ENCODE data around the gene CCS. TPM values are rescaled to one million over a fixed set of nuclear protein-coding genes. Genes with fewer than 3 reads are reported as not detected.
"Not testable (repeated sequence)": the region's sequence is repeated elsewhere in the genome, so short reads cannot be mapped to it uniquely, and the experiment has no call there.

The CCS gene, protein sequence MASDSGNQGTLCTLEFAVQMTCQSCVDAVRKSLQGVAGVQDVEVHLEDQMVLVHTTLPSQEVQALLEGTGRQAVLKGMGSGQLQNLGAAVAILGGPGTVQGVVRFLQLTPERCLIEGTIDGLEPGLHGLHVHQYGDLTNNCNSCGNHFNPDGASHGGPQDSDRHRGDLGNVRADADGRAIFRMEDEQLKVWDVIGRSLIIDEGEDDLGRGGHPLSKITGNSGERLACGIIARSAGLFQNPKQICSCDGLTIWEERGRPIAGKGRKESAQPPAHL
- 10 to 100 TPM; 16.9 to 31.7 (median 17.5) TPM for total RNA-seq
- 100 to 1,000 TPM; 114 to 125 TPM for polyA plus RNA-seq

DNA sequence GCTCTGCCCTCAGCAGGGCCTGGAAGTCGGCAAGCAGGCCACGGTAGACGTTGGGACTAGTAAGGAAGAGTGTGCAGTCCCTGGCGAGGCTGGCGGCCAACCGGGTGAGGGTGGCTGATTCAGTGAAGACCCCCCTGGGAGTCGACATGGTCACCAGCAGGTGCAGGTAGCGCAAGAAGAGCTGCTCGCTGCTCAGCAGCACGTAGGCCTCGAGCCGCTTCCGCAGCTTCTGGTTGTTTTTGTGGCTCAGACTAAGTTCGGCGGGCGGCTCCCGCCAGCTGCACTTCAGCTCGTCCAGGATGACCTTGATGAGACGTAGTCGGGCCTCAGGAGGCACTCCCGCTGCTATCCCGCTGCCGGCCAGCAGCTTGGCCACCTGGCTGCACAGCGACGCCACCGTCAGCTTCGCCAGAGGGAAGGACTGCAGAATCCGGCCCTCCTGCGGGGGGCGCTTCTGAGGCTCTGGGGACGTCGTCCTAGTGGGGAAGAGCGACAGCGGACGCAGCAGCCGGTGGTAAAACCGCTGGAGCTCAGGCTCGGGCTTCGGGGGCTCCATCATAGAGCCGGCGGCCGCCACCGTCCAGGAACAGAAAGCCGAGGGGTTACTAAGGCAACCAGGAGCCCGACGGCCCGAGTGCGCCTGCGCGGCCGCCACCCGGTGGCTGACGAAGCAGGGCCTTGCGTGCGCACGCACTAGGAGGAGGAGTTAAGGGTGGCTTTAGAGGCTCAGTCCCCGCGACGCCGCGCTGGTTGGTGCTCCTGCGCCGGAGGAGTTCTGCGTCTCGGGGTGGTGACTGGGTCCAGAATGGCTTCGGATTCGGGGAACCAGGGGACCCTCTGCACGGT is at the start of gene CCS, which contains the start of gene CCDC87:
TSS of gene CCS (plus strand) at position 729 of the 846 bp plus-strand sequence. CDS start at position 806, 77 bp downstream.
TSS of gene CCDC87 (minus strand) at position 607 of the 846 bp plus-strand sequence. CDS start at position 559, 48 bp downstream.
- peaks cover 0 to 11% (median 4%) of the 10 kb centered on the region in 3 donors for H3K4me1 ChIP-seq
- intact Hi-C loops (cut with DNase I): no loop called here
- no peaks in the 10 kb centered on the region for H3K9me3 ChIP-seq
- WGBS, 2 donors: 15 to 16% methylated on average over 68 of the region's 68 CpGs
- ATAC-seq: peak; percentile 96 to 99 (median 98)
- DNase-seq: peak; percentile 97 to 100 (median 98)
- FAIRE-seq: no peak
- TF ChIP-seq, protein P1, sequence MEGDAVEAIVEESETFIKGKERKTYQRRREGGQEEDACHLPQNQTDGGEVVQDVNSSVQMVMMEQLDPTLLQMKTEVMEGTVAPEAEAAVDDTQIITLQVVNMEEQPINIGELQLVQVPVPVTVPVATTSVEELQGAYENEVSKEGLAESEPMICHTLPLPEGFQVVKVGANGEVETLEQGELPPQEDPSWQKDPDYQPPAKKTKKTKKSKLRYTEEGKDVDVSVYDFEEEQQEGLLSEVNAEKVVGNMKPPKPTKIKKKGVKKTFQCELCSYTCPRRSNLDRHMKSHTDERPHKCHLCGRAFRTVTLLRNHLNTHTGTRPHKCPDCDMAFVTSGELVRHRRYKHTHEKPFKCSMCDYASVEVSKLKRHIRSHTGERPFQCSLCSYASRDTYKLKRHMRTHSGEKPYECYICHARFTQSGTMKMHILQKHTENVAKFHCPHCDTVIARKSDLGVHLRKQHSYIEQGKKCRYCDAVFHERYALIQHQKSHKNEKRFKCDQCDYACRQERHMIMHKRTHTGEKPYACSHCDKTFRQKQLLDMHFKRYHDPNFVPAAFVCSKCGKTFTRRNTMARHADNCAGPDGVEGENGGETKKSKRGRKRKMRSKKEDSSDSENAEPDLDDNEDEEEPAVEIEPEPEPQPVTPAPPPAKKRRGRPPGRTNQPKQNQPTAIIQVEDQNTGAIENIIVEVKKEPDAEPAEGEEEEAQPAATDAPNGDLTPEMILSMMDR (IDR thresholded peaks at IDR 0.05): peak; percentile 20 to 57 (median 46)
- peak within 1 kb of the TSS; percentile 35 to 65 (median 51) for H3K4me3 ChIP-seq
- no peaks in the 10 kb centered on the region for H3K27me3 ChIP-seq
- H3K36me3 ChIP-seq: no peaks in the 10 kb centered on the region
- H3K27ac ChIP-seq: peak within 1 kb of the TSS; percentile 55 to 78 (median 68)

DNA sequence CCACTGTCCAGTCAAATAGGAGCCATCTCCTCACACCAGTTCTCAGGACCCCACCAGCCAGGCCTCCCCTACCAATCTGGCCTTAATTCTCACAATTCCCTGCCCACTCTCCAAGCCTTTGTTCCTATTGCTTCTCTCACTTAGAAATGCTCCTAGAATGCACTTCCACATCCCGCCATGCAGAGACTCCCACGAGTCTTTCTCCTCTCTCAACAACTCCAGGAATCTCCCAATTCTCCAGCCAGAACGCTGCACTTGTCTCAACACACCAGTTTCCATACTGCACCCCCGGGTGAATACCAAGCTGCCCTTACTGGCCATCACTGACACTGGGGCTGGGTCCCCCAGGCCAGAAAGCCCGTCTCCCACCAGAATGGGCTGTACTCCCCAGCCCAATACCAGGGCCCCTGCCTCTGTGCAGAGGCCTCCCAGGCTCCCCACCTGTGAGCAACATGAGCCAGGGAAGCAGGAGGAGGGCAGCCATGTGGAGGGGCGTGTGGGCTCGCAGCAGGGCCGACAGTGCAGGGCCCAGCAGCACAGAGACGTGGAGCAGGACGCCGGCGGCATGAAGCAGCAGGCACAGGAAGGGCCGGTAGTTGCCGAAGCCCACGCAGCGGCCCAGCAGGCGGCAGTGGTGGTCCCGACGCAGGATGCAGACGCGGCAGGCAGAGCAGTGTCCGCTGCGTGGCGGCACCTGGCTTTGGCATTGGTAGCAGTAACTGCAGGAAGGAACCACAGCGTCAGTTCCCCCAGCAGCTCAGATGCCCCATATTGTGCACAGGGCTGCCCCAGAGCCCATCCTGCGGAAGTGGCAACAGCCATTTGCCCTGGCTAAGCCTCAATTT is 49.5 kb upstream of the CCS start:
- no peak overlapping the region for H3K4me3 ChIP-seq
- intact Hi-C loops (cut with DNase I): no loop called here

DNA sequence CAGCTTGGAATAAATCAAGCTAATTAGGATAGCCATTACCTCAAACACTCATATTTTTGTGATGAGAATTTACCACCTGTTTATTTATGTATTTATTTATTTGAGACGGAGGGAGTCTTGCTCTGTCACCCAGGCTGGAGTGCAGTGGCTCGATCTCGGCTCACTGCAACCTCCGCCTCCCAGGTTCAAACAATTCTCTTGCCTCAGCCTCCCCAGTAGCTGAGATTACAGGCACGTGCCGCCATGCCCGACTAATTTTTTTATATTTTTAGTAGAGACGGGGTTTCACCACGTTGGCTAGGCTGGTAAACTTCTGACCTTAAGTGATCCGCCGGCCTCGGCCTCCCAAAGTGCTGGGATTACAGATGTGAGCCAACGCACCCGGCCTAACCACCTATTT is 48.0 kb upstream of the CCS start:
- intact Hi-C loops (cut with DNase I); H3K9me3 ChIP-seq; H3K36me3 ChIP-seq; H3K27ac ChIP-seq; H3K27me3 ChIP-seq; ATAC-seq; FAIRE-seq: not testable (repeated sequence)
- Histone ChIP-seq H3K4me1 (peaks cover 0 to 15% (median 0%) of the 10 kb centered on the region in 3 donors), H3K4me3 (peak overlapping the region in 3 of 4 donors; percentile 88 to 94 (median 91))
- 43 to 50% methylated on average over 14 of the region's 14 CpGs for WGBS, 2 donors
- peak in 1 of 6 donors; percentile 13 for DNase-seq

More for the DNA sequence above, 49.5 kb upstream of the CCS start:
- FAIRE-seq (no peak), DNase-seq (peak in 1 of 6 donors; percentile 74), ATAC-seq (no peak)
- H3K36me3 ChIP-seq: peaks cover 0 to 5% (median 0%) of the 10 kb centered on the region in 3 donors
- H3K27ac ChIP-seq: no peak overlapping the region
- TF ChIP-seq, protein P1 (IDR thresholded peaks at IDR 0.05): no peak
- H3K4me1 ChIP-seq: peaks cover 0 to 15% (median 0%) of the 10 kb centered on the region in 3 donors
- H3K27me3 ChIP-seq: no peaks in the 10 kb centered on the region
- WGBS, 2 donors: 76 to 79% methylated on average over 26 of the region's 26 CpGs
- H3K9me3 ChIP-seq: no peaks in the 10 kb centered on the region

DNA sequence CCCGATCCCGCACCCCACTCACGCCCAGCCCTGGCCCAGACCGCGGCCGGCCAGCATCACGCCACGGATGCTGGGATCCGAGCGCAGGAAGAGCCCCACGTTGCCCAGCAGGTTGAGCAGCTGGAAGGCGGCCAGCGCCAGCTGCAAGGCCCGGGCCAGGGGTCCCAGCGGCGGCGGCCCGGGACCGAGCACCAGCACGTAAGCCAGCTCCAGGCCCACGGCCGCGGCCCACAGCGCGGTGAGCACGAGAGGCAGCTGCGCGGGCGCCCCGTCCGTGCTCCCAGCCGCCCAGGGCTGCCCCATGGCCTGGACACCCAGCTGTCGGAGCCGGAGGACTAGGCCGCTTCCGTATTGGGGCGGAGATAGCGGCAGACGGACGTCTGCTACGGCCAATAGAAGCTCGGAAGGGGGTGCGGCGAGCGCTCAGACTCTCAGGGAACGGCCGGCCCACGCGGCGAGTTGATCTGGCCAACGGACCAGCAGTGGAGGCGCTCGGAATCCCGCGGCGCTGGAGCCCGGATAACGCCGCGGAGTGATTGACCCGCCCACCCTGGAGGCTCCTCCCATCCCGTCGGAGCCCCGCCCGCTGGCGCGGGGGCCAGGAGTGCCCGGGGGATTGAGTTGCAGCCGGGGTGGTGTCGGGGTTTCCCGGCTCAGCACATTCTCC is 47.2 kb upstream of the CCS start, which contains the start of gene ZDHHC24:
TSS of gene ZDHHC24 (minus strand) at position 348 of the 667 bp plus-strand sequence. CDS start at position 303, 45 bp downstream.
- DNase-seq: peak; percentile 96 to 99 (median 97)
- Histone ChIP-seq H3K36me3 (no peaks in the 10 kb centered on the region), H3K4me3 (peak within 1 kb of the TSS; percentile 82 to 94 (median 90)), H3K27ac (peak within 1 kb of the TSS; percentile 33 to 83 (median 54)), H3K9me3 (no peaks in the 10 kb centered on the region), H3K4me1 (peaks cover 0 to 15% (median 0%) of the 10 kb centered on the region in 3 donors), H3K27me3 (no peaks in the 10 kb centered on the region)
- peak; percentile 67 for FAIRE-seq
- ATAC-seq: peak; percentile 97 to 98 (median 98)
- intact Hi-C loops (cut with DNase I): no loop called here
- 0% methylated on average over 54 to 71 of the region's 71 CpGs for WGBS, 2 donors
- TF ChIP-seq, protein P1 (IDR thresholded peaks at IDR 0.05): no peak
